Testis (tissue), 3 donors: ENCODE results near the gene GGCX. TPM values are rescaled to one million over a fixed set of nuclear protein-coding genes. Genes with fewer than 3 reads are reported as not detected.
"Not testable (repeated sequence)": the region's sequence is repeated elsewhere in the genome, so short reads cannot be mapped to it uniquely, and the experiment has no call there.

Experiments used
- DNase-seq: peaks from one replicate; pipeline ENCODE4 v3.0.0-alpha.2; 2019
- H3K27ac ChIP-seq, 2 donors: fragments of 200-600 bp; sonication (generic); one replicate each; pipeline ENCODE4 v1.5.1; 2019
- H3K27me3 ChIP-seq: fragments of 200-600 bp; sonication (generic); one replicate; pipeline ENCODE4 v1.5.1; 2019
- H3K36me3 ChIP-seq: fragments of 200-600 bp; sonication (generic); one replicate; pipeline ENCODE4 v1.5.1; 2017; ENCODE audit warnings: low read depth; ENCODE audit errors: missing control alignments
- H3K4me1 ChIP-seq: fragments of 200-600 bp; sonication (generic); one replicate; pipeline ENCODE4 v1.5.1; 2019
- H3K4me3 ChIP-seq, 2 donors: fragments of 200-600 bp; sonication (generic); one replicate each; pipeline ENCODE4 v1.5.1; 2017 to 2019
- H3K9me3 ChIP-seq: fragments of 200-600 bp; sonication (generic); one replicate; pipeline ENCODE4 v1.5.1; 2017
- CTCF ChIP-seq, 3 experiments: fragments of 450-650 bp in 2 of 3; fragments of 200-600 bp in 1 of 3; sonication (generic) in 1 of 3; IDR thresholded peaks; one replicate each; pipeline ENCODE4 v1.5.1; 2016 to 2019; ENCODE audit warnings: antibody characterized with exemption in 3 of 3, mild to moderate bottlenecking in 2 of 3, moderate library complexity in 1 of 3
- POLR2A ChIP-seq: fragments of 450-650 bp; IDR thresholded peaks from one replicate; pipeline ENCODE4 v1.6.1; 2017; ENCODE audit warnings: antibody characterized with exemption, mild to moderate bottlenecking, moderate library complexity
- WGBS, 2 donors: methylation state at CpG; one replicate each; pipeline ENCODE4 v1.1.5; 2018; 5-methylcytosine and 5-hydroxymethylcytosine counted together
- intact Hi-C: fragments of 100-400 bp; cut with DNase I; formaldehyde crosslinking; loops from one replicate; pipeline ENCODE4 v1.15.1; 2023; ENCODE audit warnings: low total_unique reads
- polyA plus RNA-seq: library from polyadenylated mRNA; stranded (reverse); fragments of 350-450 nt; fragmentation: Illumina TruSeq; extraction: RNeasy Lipid Tissue Mini Kit (QIAGEN cat#74804); gene quantifications from one replicate; pipeline ENCODE4 v1.2.3, GENCODE V29; 2014; ENCODE audit warnings: low read depth, low replicate concordance; ENCODE audit not compliant: insufficient read depth
- total RNA-seq, 2 donors: library from RNA; depleted of rRNA; stranded (reverse); fragments of >200 nt; gene quantifications; one replicate each; pipeline ENCODE4 v1.2.3, GENCODE V29; 2016

The GGCX gene
- total and polyA plus RNA-seq, 3 donors from 2014 or later, result 21.1 to 31.8 (median 26.8) TPM

- no peaks in the 10 kb centered on the region for H3K36me3 ChIP-seq
Measured at GRCh38 chr2:85548608-85548900, 12.7 kb downstream of the GGCX start.

GRCh38 chr2:85547859-85548607, 13.3 kb downstream of the GGCX start:
- Histone ChIP-seq H3K36me3 (no peaks in the 10 kb centered on the region), H3K27ac (no peak overlapping the region), H3K9me3 (no peaks in the 10 kb centered on the region), H3K4me1 (no peaks in the 10 kb centered on the region), H3K27me3 (no peaks in the 10 kb centered on the region), H3K4me3 (no peak overlapping the region)
- intact Hi-C loops, result no loop called here
- WGBS, 2 donors, result 76 to 77% methylated on average over 6 of the region's 6 CpGs
- DNase-seq, result no peak
- TF ChIP-seq CTCF (IDR thresholded peaks at IDR 0.05) (no peak), POLR2A (no peak)

More at GRCh38 chr2:85548608-85548900, 12.7 kb downstream of the GGCX start:
- WGBS, 2 donors, result 57 to 61% methylated on average over 2 of the region's 2 CpGs
- Histone ChIP-seq H3K9me3 (no peaks in the 10 kb centered on the region), H3K27me3 (no peaks in the 10 kb centered on the region), H3K4me3 (no peak overlapping the region), H3K27ac (no peak overlapping the region), H3K4me1 (no peaks in the 10 kb centered on the region)
- TF ChIP-seq POLR2A, result no peak
- TF ChIP-seq CTCF (IDR thresholded peaks at IDR 0.05), result no peak
- DNase-seq, result no peak
- intact Hi-C loops, result no loop called here

- no peaks in the 10 kb centered on the region for H3K27me3 ChIP-seq
- H3K9me3 ChIP-seq, result no peaks in the 10 kb centered on the region
- WGBS, 2 donors, result 90 to 100% methylated on average over 1 of the region's 1 CpG
- peaks cover under 1% of the 10 kb centered on the region for H3K4me1 ChIP-seq
- no peak for DNase-seq
- no peak overlapping the region for H3K27ac ChIP-seq
- H3K4me3 ChIP-seq, result no peak overlapping the region
- no peak for TF ChIP-seq CTCF (IDR thresholded peaks at IDR 0.05)
- intact Hi-C loops, result no loop called here
- H3K36me3 ChIP-seq, result no peaks in the 10 kb centered on the region
Measured at GRCh38 chr2:85547089-85547858, 14.0 kb downstream of the GGCX start.

GRCh38 chr2:85545780-85546240, 15.5 kb downstream of the GGCX start:
- DNase-seq, result no peak
- Histone ChIP-seq H3K27ac (no peak overlapping the region), H3K27me3 (no peaks in the 10 kb centered on the region), H3K9me3 (no peaks in the 10 kb centered on the region), H3K4me1 (peaks cover 12% of the 10 kb centered on the region), H3K36me3 (no peaks in the 10 kb centered on the region), H3K4me3 (no peak overlapping the region)
- TF ChIP-seq CTCF (IDR thresholded peaks at IDR 0.05), result no peak
- intact Hi-C loops, result no loop called here
- 74 to 85% methylated on average over 5 of the region's 5 CpGs for WGBS, 2 donors

- intact Hi-C loops, H3K4me3 ChIP-seq, H3K9me3 ChIP-seq, H3K36me3 ChIP-seq, DNase-seq, H3K27ac ChIP-seq, H3K27me3 ChIP-seq: not testable (repeated sequence)
- 81 to 83% methylated on average over 5 of the region's 5 CpGs for WGBS, 2 donors
- H3K4me1 ChIP-seq, result peaks cover 15% of the 10 kb centered on the region
Measured at GRCh38 chr2:85544915-85545779, 16.1 kb downstream of the GGCX start.

GRCh38 chr2:85544254-85544691, 17.0 kb downstream of the GGCX start:
- peaks cover 15% of the 10 kb centered on the region for H3K4me1 ChIP-seq
- H3K27ac ChIP-seq, H3K36me3 ChIP-seq, H3K9me3 ChIP-seq, H3K27me3 ChIP-seq, intact Hi-C loops, DNase-seq, H3K4me3 ChIP-seq: not testable (repeated sequence)
- WGBS, 2 donors, result 72 to 85% methylated on average over 3 of the region's 3 CpGs
